ENCODE data around the gene MBP. TPM values are rescaled to one million over a fixed set of nuclear protein-coding genes. Genes with fewer than 3 reads are reported as not detected.
"Not testable (repeated sequence)": the region's sequence is repeated elsewhere in the genome, so short reads cannot be mapped to it uniquely, and the experiment has no call there.

Gene MBP
- total RNA-seq, 1 donor from 2014 or later: 14.1 TPM

DNA sequence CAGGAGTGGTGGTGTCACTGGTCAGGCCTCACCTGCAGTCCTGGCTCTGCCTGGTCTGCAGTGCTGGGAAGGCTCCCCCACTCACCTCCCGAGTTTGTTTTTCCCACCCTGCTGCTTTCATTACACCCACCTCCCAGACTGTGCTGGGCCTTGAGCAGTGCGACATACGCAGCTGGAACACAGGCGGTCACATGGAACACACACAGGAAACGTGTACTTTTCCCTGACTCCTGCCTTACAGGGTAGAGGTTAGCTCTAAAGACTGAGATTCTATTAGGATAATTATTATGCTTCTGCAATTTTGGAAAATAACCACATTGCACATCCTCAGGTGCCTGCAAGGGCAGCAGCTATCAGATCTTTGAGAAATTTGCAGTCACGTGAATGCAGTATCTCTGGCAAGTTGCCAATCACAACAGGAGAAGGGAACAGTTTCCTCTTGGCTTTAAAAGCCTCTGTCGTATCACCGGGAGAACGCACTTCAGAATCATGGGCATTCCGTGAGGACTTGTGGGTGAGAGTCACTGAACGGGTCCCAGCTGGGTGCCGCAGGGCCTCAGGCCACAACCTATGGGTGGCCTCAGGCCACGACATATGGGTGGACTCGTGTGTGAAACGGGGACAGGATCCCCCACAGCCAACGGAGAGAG is 173.8 kb downstream of the MBP start:
- DNase-seq (ENCODE audit: extremely low read depth, low read depth, low spot score): peak; percentile 37

DNA sequence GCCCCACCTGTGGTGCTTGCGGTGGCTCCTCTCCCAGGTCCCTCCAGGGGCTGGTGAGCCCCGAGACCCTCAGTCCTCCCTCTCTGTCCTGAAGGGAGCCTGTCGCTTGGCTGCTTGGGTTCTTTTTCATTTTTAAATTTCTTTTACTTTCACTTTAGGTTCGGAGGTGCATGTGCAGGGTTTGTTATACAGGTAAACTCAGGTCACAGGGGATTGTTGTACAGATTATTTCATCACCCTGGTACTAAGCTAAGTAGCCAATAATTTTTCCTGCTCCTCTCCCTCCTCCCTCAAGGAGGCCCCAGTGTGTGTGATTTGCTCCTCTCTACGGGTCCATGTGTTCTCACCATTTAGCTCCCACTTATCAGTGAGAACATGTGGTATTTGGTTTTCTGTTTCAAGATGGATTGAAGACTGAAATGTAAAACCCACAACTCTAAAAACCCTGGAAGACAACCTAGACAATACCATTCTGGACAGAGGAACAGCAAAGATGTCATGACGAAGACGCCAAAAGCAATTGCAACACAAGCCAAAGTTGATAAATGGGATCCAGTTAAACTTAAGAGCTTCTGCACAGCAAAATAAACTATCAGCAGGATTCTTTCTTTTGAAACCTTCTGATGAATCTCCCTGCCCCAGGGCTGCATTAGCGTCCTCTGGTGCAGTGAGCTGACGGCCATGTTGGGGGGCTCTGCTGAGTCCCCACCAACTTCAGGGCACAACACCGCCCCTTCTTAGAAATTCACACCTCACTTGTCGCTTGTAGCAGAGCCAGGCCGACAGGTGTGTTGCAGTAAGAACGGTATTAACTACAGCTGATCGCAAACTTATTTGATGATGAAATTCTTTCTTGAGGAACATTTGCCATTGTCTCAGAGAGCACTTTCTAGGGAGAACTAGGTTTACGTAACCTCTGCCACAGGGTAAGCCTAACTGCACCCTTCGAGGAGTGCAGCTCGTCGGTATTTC is 174.9 kb downstream of the MBP start:
- DNase-seq (ENCODE audit: extremely low read depth, low read depth, low spot score): no peak

DNA sequence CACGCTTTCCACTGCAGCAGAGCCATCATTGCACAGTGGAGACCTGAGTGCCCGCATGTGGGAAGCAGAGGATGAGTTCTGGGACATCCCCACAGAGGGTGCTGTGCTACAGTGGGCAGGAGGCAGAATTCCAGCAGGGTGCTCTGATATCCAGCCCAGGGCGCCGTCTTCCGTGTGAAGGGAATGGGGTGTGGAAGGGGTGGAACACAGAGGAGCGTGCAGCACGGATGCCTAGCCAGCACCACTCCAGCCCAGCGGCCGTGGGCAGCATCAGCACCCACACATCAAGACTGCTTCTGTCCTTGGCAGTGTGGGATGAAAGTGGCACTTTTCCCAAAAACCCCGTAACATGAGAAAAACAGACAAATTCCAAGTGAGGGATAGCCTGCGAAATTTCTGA is 175.9 kb downstream of the MBP start:
- no peak for DNase-seq (ENCODE audit: extremely low read depth, low read depth, low spot score)

DNA sequence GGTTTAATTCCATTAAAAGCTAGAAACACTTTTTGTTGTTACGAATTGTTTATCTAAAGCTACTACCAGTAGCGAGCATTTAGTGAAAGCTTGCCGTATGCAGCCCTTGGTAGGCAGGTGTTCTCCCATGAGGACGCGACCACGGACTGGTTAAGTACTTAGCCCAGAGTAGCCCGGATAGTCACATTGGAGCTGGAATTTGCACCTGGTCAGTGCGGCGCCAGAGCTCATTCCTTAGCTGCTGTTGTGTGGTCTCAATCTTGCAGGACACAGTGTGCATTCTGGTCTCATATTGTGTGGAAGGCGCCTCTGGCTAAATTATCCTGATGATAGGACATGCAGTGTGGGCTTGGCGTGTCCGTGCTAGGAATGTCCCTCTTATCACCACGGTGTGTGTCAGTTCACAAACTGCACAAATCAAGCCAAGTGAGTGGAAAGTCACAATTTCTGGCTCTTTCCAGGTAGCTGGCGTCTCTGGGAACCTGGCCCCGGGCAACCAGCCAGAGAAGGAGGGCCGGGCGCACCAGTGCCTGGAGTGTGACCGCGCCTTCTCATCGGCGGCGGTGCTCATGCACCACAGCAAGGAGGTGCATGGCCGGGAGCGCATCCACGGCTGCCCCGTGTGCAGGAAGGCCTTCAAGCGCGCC is 176.9 kb downstream of the MBP start:
- no peak for DNase-seq (ENCODE audit: extremely low read depth, low read depth, low spot score)

DNA sequence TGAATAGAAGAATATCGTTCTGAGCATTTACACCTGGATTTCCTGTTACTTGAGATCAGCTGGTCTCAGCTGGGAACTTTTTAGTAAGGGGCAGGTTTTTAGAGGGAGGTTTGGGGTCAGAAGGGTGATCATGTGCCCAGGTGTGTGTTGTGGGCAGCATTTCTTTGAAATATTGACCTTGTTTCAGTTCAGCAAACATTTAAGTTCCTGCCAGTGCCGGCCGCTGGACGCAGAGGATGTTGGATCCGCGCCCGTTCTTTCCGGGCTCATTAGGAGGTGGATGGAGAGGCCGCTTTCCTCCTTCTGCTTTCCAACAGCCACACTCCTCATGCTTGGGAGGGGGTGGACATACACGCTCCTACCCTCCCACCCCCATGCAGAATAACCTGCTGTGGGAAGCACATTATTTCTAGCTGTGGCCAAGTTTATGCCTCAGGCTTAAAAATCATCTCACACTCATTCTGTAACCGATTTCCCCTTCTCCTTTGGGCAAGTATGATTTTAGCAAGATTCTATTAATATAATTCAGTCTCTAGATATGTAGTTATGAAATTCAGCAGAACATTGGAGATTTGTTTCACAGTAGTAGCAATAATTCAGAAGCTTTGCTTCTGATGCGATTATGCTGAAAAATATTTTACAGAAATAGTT is 178.9 kb downstream of the MBP start:
- no peak for DNase-seq (ENCODE audit: extremely low read depth, low read depth, low spot score)

DNA sequence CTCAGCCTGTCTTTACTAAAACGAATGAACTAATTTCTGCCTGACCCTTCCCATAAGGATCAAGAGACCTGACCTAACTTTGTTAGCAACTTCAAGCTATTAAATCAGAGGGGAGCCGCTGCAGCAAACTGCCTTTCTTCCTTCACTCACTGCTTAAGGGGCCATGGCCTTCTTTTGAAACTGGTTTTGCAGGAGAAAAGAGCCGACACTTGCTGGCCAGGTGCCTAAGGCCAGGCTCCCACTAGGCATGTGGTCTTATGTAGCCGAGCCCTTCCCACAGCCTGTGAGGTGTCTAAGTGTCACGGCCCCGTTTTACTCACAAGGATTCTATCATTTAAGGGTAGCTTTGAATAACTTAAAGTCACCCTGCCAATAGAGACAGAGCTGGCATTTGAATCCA is 179.4 kb downstream of the MBP start:
- DNase-seq (ENCODE audit: extremely low read depth, low read depth, low spot score): no peak

DNA sequence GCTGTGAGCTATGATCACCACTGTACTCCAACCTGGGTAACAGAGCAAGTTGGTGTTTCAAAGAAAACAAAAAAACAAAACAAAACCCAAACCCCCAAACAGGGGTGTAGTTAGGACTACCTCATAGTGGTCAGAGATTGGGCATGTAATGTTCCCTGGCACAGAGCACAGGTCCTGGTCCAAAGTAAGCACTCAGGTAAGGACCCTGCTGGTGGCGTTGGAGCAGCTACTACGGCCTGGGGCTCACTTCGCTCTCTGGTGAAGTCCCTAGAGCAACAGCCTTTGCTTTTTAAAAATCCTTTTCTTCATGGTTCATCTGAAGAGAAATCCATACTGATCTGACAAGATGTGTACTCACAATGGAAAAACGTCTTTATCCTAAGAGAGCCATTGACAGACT is 179.8 kb downstream of the MBP start:
- DNase-seq (ENCODE audit: extremely low read depth, low read depth, low spot score): no peak

DNA sequence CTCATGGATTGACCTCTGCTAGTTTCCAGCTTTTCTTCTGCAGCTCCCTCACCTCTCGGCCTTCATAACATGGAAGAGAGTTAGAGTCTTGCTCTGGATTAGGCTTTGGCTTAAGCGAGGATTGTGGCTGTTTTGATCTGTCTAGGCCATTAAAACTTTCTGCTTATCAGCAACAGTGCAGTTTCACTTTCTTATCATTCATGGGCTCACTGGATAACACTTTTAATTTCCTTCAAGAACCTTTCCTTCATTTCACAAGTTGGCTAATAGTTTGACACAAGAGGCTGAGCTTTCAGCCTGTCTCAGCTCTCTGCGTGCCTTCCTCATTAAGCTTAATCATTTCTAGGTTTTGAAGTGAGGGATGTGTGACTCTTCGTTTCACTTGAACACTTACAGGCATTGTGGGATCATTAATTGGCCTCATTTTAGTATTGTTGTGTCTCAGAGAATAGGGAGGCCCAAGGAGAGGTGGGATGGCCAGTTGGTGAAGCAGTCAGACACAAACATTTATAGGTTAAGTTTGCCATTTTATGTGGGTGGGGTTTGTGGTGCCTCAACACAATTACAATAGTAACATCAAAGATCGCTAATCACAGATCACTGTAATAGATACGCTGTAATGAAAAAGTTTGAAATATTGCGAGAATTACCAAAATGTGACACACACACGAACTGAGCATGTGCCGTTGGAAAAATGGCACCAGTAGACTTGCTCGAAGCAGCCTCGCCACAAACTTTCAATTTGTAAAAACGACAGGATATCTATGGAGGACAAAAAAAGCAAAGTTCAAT is 180.9 kb downstream of the MBP start:
- DNase-seq (ENCODE audit: extremely low read depth, low read depth, low spot score): no peak

DNA sequence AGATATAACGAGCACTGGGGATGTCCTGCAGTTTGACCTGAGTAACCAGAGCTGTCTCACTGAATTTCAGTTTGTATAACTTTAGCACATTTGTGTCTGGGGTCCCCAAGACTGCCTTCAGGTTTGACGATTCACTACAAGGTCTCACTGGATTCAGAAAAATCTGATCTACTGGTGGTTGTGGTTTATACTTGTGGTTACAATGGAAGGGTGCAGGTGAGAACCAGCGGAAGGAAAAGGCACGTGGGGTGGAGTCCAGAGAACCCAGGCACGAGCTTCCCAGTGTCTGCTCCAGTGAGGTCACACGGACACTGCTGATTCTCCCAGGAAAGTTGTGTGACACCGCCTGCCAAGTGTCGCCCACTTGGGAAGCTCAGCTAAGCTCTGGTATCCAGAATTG is 184.2 kb downstream of the MBP start:
- no peak for DNase-seq (ENCODE audit: extremely low read depth, low read depth, low spot score)

DNA sequence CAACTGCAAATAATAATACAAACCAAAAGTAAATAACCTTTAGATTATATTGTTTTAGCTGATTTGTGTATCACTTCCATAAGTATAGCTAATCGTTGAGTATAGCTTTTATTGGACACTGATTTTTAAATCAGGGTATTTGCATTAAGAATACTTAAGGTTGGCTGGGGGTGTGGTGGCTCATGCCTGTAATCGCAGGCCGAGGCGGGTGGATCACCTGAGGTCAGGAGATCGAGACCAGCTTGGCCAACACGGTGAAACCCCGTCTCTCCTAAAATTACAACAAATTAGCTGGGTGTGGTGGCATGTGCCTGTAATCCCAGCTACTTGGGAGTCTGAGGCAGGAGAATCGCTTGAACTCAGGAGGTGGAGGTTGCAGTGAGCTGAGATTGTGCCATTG is 188.2 kb downstream of the MBP start:
- DNase-seq (ENCODE audit: extremely low read depth, low read depth, low spot score): not testable (repeated sequence)

DNA sequence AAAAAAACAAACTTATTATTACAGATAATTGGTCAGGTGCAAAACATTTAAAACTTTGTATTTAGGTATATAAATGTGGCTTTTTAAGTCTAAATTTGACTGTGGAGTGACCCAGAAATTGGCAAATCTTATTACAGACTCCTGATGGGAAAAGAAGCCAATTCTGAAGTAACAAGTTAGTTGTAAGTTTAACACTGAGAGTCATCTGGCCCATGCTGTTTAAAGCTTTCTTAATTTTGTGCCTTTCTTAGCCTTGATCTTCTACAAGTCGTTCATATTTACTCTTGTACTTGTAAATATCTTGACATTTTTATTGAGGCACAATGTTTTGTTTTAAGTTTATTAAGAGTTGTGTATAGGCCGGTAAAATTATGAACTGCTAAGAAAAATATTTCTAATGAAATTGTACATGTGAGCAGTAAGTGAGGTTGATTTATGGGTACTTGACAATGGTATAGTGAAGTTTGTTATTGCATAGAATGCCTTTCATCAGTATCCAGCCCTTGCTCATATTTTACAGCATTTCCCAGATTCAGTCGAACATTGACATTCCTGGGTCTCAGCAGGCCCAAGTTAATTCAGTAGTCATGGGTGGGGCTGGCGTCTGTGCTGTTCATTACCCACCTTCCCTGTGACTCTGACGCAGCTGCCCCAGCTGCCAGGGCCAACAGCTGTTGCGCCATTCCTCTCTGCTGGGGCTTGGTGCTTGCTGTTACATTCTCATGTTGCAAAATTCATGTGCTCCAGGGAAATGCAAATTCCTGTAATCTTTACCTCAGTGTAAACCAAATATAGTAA is 188.8 kb downstream of the MBP start:
- no peak for DNase-seq (ENCODE audit: extremely low read depth, low read depth, low spot score)

DNA sequence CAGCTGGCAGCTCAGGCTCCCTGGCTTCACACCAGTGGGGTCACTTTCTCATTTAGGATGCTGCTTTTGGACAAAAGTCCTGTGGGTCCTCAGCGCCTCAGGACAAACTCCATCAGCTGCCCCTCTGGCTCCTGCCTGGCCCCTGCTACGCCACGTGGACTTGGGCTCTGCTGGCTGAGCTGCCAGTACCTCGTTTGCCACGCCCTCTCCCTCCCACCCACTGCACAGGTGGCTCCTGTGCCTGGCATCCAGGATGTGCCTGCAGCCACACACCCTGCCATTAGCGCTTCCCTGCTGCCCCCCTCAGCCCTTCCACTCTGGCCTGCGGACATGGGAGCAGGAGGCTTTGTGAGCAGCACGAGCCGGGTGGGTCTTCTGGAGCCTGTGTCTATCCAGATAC is 191.3 kb downstream of the MBP start:
- DNase-seq (ENCODE audit: extremely low read depth, low read depth, low spot score): no peak

DNA sequence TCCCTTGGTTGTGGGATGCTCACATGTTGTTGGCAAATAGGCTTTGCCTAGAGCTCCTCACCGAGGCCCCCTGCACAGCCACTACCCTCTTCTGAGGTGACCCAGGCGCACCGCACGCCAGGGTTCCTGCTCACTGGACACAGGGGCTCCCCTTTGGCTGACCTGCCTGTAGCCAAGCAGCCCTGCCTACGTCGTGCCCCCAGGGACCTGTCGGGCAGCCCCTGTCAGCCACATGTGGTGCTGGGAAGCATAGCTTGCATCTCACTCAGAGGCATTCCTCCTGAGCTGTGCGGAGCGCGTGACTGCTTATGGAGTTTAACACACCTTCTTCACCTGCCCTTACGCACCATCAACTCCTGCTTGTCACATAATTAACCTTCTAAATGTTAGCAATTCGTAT is 194.0 kb downstream of the MBP start:
- DNase-seq (ENCODE audit: extremely low read depth, low read depth, low spot score): no peak

DNA sequence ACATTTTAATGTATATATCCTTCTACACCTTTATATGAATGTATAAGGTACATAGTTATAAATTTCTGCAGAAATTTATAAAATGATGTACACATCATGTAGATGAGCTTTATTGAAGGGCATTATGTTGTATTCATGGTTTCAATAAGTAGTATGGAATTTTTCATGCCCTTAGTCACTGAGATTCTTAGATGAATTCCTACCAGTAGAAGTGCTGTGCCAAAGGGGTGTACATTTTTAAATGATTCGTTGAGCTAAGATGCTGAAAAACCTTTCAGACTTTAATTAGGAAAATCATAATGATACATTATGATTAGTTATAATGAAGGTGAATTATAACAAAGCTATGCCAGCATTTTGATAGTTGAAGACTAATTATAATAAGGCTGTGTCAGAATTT is 195.0 kb downstream of the MBP start:
- DNase-seq (ENCODE audit: extremely low read depth, low read depth, low spot score): no peak

DNA sequence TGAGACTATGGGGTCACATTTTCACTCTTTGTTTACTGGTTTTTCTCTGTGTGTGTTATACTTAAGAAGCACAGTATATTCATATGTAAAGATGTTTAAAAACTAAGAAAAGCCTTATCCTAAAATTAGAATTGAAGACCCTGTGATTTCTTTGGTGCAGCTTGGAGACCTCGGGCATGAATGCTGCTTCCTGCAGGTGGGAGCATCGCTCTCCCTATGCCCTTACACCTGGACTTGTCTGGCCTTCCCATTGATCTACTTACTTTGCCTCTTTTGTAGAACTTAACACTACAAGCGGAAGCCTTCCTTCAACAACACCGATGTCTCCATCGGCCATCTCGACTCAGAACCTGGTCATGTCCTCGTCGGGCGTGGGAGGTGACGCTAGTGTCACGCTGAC is 195.7 kb downstream of the MBP start:
- DNase-seq (ENCODE audit: extremely low read depth, low read depth, low spot score): no peak

DNA sequence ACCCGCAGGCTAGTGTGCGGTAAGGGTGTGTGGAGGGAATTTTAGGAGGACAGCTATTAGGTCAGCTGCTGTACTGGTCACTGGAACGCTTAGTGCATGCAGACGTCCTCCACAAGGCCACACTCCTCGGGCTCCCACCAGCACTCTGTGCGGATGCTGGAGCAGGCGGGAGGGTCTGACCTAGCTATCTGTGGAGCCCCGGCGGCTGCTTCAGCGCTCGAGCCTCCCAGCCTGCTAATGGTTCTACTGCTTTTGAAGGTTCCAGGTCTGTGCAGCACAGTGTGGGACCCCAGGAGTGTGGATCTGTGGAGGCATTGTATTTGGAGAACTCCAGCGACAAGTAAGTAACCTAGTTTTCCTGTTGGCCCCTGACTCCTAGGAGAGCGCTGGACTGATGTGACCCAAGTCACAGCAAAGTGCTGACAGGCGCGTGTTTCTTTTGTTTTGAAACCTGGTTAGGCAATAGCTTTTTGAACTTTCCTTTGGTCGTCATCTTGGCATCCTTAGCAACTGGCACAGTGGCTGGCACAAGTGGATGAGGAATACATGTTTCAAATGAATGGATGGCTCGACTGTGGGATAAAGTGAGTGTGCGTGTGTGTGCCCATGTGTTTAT is 196.8 kb downstream of the MBP start:
- no peak for DNase-seq (ENCODE audit: extremely low read depth, low read depth, low spot score)

DNA sequence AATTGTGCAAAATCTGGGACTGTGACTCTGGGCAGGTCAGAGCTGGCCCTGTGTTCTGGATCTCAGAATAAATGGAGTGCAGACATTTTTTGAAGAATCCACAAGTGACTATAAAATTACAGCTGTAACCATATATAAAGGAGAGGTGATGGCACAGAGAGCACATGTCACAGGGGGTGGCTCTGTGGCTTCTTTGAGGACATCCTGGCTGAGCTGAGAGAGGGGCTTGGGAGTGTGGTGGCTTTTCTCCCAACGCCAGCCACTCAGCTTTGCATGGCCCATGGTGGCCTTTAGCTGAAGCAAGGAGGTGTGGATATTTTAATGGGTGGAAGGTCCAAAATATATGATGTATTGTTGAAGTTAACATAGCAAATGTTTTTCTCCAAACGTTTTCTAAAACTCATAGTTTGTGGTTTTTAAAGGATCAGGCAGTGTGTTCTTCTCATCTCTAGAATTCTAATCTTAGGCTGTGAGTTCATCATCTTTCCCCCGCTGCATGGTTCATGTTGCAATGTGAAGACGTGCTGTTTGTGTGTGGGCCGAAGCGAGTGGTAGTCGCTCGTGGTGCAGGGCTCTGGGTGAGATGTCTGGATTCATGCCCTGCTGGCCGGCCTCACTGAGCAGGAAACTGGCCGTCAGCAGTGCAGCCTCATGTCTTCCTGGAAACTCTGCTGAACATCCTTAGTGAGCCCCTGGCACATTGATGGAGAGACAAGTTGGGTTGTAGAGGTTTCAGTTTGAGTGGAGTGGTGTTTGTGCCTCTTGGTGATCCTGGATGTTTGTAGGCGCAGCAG is 200.4 kb downstream of the MBP start:
- no peak for DNase-seq (ENCODE audit: extremely low read depth, low read depth, low spot score)

DNA sequence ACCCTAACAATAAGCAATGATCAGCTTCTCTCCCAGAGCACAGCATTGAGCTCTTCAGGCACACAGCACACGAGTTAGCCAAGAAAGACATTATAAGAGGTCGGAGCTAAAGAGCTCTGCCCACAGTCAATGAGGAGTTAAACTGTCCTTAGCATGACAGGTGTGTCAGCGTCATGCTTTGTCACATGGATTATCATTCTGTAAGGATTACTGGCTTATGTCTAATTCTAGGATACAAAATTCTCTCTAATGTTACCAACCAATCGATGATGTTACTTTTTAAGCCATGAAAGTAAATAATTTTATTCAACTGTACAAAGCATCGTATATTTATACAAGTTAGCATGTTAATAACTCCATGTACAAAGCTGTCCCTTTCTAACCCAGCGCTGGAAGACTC is 201.4 kb downstream of the MBP start:
- DNase-seq (ENCODE audit: extremely low read depth, low read depth, low spot score): no peak
